Astrocyte (in vitro differentiated cells and primary cell): Measurements from ENCODE around the gene DOCK2.

Experiments
- EZH2 ChIP-seq: IDR thresholded peaks from 2 replicates; pipeline ENCODE4 v1.6.1; 2012; ENCODE audit warnings: mild to moderate bottlenecking, low read length, inconsistent platforms; ENCODE audit not compliant: insufficient read depth
- TF ChIP-seq, protein P1 (sequence below): IDR thresholded peaks from 2 replicates; pipeline ENCODE4 v1.5.1; 2011; ENCODE audit warnings: low read depth, mild to moderate bottlenecking, inconsistent platforms, low read length, moderate library complexity; ENCODE audit not compliant: insufficient read depth

DNA sequence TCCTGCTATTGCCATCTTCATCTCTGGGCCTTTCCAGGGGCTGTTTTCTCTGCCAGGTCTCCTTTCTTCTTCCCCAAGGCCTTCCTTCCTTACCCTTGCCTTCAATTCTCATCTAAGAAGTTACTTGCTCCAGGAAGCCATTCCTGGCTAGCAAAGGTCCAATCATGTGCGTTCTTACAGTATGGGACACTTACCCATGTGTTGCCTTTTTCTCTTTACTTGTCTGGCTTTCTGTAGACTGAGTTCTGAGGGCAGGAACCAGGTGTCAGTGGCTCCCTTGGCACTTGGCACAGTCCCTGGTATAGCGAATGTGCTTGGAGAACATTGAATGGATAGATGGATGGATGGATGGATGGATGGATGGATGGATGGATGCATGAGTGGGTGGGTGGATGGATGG, 478.9 kb downstream of the DOCK2 start:
- TF ChIP-seq, protein P1, sequence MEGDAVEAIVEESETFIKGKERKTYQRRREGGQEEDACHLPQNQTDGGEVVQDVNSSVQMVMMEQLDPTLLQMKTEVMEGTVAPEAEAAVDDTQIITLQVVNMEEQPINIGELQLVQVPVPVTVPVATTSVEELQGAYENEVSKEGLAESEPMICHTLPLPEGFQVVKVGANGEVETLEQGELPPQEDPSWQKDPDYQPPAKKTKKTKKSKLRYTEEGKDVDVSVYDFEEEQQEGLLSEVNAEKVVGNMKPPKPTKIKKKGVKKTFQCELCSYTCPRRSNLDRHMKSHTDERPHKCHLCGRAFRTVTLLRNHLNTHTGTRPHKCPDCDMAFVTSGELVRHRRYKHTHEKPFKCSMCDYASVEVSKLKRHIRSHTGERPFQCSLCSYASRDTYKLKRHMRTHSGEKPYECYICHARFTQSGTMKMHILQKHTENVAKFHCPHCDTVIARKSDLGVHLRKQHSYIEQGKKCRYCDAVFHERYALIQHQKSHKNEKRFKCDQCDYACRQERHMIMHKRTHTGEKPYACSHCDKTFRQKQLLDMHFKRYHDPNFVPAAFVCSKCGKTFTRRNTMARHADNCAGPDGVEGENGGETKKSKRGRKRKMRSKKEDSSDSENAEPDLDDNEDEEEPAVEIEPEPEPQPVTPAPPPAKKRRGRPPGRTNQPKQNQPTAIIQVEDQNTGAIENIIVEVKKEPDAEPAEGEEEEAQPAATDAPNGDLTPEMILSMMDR, result no peak
- no peak for TF ChIP-seq EZH2
